Stimulated activated CD8-positive, alpha-beta memory T cell treated with anti-CD3 and anti-CD28 coated beads, Interleukin-12 subunit alpha, Interleukin-12 subunit beta, amount 100 ng/mL, for 1 hour (primary cell): ENCODE data around the gene VAMP5.

Experiments used
- DNase-seq: peaks from one replicate; pipeline ENCODE4 v3.0.0-alpha.2; 2020; ENCODE audit warnings: low read depth

Gene VAMP5

GRCh38 chr2:85635636-85636035 is 51.4 kb downstream of the VAMP5 start:
- no peak for DNase-seq

- no peak for DNase-seq
These were observed 58.5 kb downstream of the VAMP5 start for GRCh38 chr2:85642725-85643124.
